ENCODE data around the gene SEC63. TPM values are rescaled to one million over a fixed set of nuclear protein-coding genes. Genes with fewer than 3 reads are reported as not detected.
"Not testable (repeated sequence)": the region's sequence is repeated elsewhere in the genome, so short reads cannot be mapped to it uniquely, and the experiment has no call there.

The SEC63 gene
- total RNA-seq, 2 experiments from 2014 or later, result 80.3 to 86.7 TPM

GRCh38 chr6:107894809-107895396, 63.1 kb downstream of the SEC63 start:
- H3K27ac Mint-ChIP-seq, result peak overlapping the region; percentile 32
- no peak overlapping the region for H3K27ac ChIP-seq (ENCODE audit: low read depth in 1 of 2, low read length in 2 of 2)
- peaks cover 8% of the 10 kb centered on the region for H3K4me1 Mint-ChIP-seq (ENCODE audit: low read depth)
- H3K9me3 ChIP-seq (ENCODE audit: control insufficient read depth in 1 of 2, insufficient read depth in 1 of 2, low read length in 2 of 2), result no peaks in the 10 kb centered on the region
- intact Hi-C loops (cut with DNase I, micrococcal nuclease), result no loop called here
- no peak overlapping the region for H3K4me3 ChIP-seq (ENCODE audit: low read length)
- no peaks in the 10 kb centered on the region for H3K9me3 Mint-ChIP-seq
- H3K36me3 ChIP-seq (ENCODE audit: insufficient read depth, low read length), result peaks cover 53% of the 10 kb centered on the region
- H3K27me3 ChIP-seq (ENCODE audit: control insufficient read depth in 1 of 2, insufficient read depth in 2 of 2, low read length in 2 of 2), result no peaks in the 10 kb centered on the region
- TF ChIP-seq CTCF (IDR thresholded peaks at IDR 0.05), result no peak
- no peaks in the 10 kb centered on the region for H3K4me1 ChIP-seq (ENCODE audit: insufficient read depth, low read length)
- H3K27me3 Mint-ChIP-seq, result no peaks in the 10 kb centered on the region
- ATAC-seq (ENCODE audit: poor library complexity), result no peak
- ChIA-PET CTCF (interaction anchor here (1.5 kb wide), 1 partner anchor 28 kb away, joined by 3 read pairs; no protein-coding TSS in a partner anchor), POLR2A (interaction anchor here (0.8 to 1.0 kb wide), 2 partner anchors 12 to 1385 kb away, joined by 3 read pairs; no protein-coding TSS in a partner anchor)
- peak in 3 of 14 experiments; percentile 11 to 17 (median 15) for DNase-seq
- H3K36me3 Mint-ChIP-seq (ENCODE audit: low read depth), result peaks cover 94% of the 10 kb centered on the region
- H3K4me3 Mint-ChIP-seq, result no peak overlapping the region

GRCh38 chr6:107890431-107890830, 67.6 kb downstream of the SEC63 start:
- peaks cover 33% of the 10 kb centered on the region for H3K36me3 ChIP-seq (ENCODE audit: insufficient read depth, low read length)
- H3K4me1 Mint-ChIP-seq (ENCODE audit: low read depth); H3K4me3 Mint-ChIP-seq; H3K27me3 ChIP-seq (ENCODE audit: control insufficient read depth in 1 of 2, insufficient read depth in 2 of 2, low read length in 2 of 2); CTCF ChIA-PET; DNase-seq; POLR2A ChIA-PET; H3K27ac ChIP-seq (ENCODE audit: low read depth in 1 of 2, low read length in 2 of 2); H3K27me3 Mint-ChIP-seq; H3K4me3 ChIP-seq (ENCODE audit: low read length); intact Hi-C loops (cut with DNase I, micrococcal nuclease); ATAC-seq (ENCODE audit: poor library complexity); H3K9me3 Mint-ChIP-seq; H3K27ac Mint-ChIP-seq; H3K4me1 ChIP-seq (ENCODE audit: insufficient read depth, low read length); H3K9me3 ChIP-seq (ENCODE audit: control insufficient read depth in 1 of 2, insufficient read depth in 1 of 2, low read length in 2 of 2): not testable (repeated sequence)
- peaks cover 96% of the 10 kb centered on the region for H3K36me3 Mint-ChIP-seq (ENCODE audit: low read depth)

DNA sequence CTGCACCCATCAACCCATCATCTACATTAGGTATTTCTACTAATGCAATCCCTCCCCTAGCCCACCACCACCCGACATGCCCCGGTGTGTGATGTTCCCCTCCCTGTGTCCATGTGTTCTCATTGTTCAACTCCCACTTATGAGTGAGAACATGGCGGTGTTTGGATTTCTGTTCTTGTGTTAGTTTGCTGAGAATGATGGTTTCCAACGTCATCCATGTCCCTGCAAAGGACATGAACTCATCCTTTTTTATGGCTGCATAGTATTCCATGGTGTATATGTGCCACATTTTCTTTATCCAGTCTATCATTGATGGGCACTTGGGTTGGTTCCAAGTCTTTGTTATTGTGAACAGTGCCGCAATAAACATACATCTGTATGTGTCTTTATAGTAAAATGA, 72.1 kb downstream of the SEC63 start:
- H3K4me1 ChIP-seq (ENCODE audit: insufficient read depth, low read length); H3K4me3 ChIP-seq (ENCODE audit: low read length); CTCF ChIA-PET; H3K27ac ChIP-seq (ENCODE audit: low read depth in 1 of 2, low read length in 2 of 2); intact Hi-C loops (cut with DNase I, micrococcal nuclease); H3K9me3 Mint-ChIP-seq; H3K9me3 ChIP-seq (ENCODE audit: control insufficient read depth in 1 of 2, insufficient read depth in 1 of 2, low read length in 2 of 2); H3K4me3 Mint-ChIP-seq; DNase-seq; POLR2A ChIA-PET; H3K4me1 Mint-ChIP-seq (ENCODE audit: low read depth); ATAC-seq (ENCODE audit: poor library complexity); H3K27me3 ChIP-seq (ENCODE audit: control insufficient read depth in 1 of 2, insufficient read depth in 2 of 2, low read length in 2 of 2); H3K27me3 Mint-ChIP-seq: not testable (repeated sequence)
- peaks cover 85% of the 10 kb centered on the region for H3K36me3 Mint-ChIP-seq (ENCODE audit: low read depth)
- H3K27ac Mint-ChIP-seq, result peak overlapping the region; percentile 24
- peaks cover 25% of the 10 kb centered on the region for H3K36me3 ChIP-seq (ENCODE audit: insufficient read depth, low read length)

DNA sequence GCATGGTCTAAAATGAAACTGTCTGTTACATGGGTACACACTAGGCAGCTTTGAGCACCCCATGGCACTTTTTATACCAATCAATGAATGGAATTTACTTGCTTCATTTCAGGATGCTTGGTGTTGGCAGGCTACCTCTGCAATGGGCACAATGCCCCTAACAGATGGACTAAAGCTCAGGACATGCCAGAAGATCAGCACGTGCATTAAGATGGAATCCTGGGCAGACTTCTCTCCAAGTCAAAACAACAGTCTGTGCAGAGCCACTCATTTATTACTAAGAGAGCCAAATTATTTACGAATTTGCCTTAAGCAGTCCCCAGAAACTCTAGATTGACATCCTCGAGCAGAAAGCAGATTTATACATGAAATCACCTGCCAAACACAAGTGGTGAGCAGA, 78.1 kb downstream of the SEC63 start:
- ChIA-PET POLR2A (no interaction called here), CTCF (no interaction called here)
- Mint-ChIP-seq H3K4me1 (ENCODE audit: low read depth) (no peaks in the 10 kb centered on the region), H3K27me3 (no peaks in the 10 kb centered on the region), H3K36me3 (ENCODE audit: low read depth) (peaks cover 73% of the 10 kb centered on the region), H3K9me3 (no peaks in the 10 kb centered on the region), H3K4me3 (no peak overlapping the region), H3K27ac (no peak overlapping the region)
- Histone ChIP-seq H3K27ac (ENCODE audit: low read depth in 1 of 2, low read length in 2 of 2) (no peak overlapping the region), H3K4me1 (ENCODE audit: insufficient read depth, low read length) (no peaks in the 10 kb centered on the region), H3K27me3 (ENCODE audit: control insufficient read depth in 1 of 2, insufficient read depth in 2 of 2, low read length in 2 of 2) (no peaks in the 10 kb centered on the region), H3K36me3 (ENCODE audit: insufficient read depth, low read length) (peaks cover 56% of the 10 kb centered on the region), H3K9me3 (ENCODE audit: control insufficient read depth in 1 of 2, insufficient read depth in 1 of 2, low read length in 2 of 2) (no peaks in the 10 kb centered on the region), H3K4me3 (ENCODE audit: low read length) (no peak overlapping the region)
- no peak for TF ChIP-seq CTCF (IDR thresholded peaks at IDR 0.05)
- intact Hi-C loops (cut with DNase I, micrococcal nuclease), result no loop called here
- DNase-seq (no peak), ATAC-seq (ENCODE audit: poor library complexity) (no peak)

All from CD4-positive, alpha-beta T cell (primary cell).